ENCODE results near the gene YIPF3. TPM values are rescaled to one million over a fixed set of nuclear protein-coding genes. Genes with fewer than 3 reads are reported as not detected.

The YIPF3 gene
- total and polyA plus RNA-seq, 9 of the 15 experiments (the other 6 are each of a cell fraction or from before 2014, with no cell fraction given) = 27.5 to 75.3 (median 57.6) TPM

- TF ChIP-seq ZNF518B (CRISPR knock-in tag; IDR thresholded peaks at IDR 0.05) = no peak
- no peak for TF ChIP-seq ZNF407 (IDR thresholded peaks at IDR 0.05; ENCODE audit: low read depth)
- peak; percentile 61; the same call in 1 of the 2 replicates for TF ChIP-seq HNRNPL (IDR thresholded peaks at IDR 0.05; ENCODE audit: low read depth, low read length)
- TF ChIP-seq ZFX (CRISPR knock-in tag; IDR thresholded peaks at IDR 0.05) = no peak; the same call in 1 of the 2 replicates
- no peak for TF ChIP-seq HDAC6 (IDR thresholded peaks at IDR 0.05; ENCODE audit: low read depth, low read length)
- no peak for TF ChIP-seq ZZZ3 (IDR thresholded peaks at IDR 0.05)
- TF ChIP-seq HCFC1 (IDR thresholded peaks at IDR 0.05; ENCODE audit: low read depth, low read length) = no peak
- TF ChIP-seq ARHGAP35 (IDR thresholded peaks at IDR 0.05; ENCODE audit: partially characterized antibody) = no peak
- no peak for TF ChIP-seq SAFB2 (IDR thresholded peaks at IDR 0.05; ENCODE audit: borderline replicate concordance, low read depth, low read length, severe bottlenecking)
- no peak for TF ChIP-seq ZNF347 (CRISPR knock-in tag; IDR thresholded peaks at IDR 0.05; ENCODE audit: low read depth)
- TF ChIP-seq YY1 (IDR thresholded peaks at IDR 0.05; ENCODE audit: borderline replicate concordance in 1 of 3, control insufficient read depth in 1 of 3, extremely low read depth in 1 of 3, insufficient read depth in 3 of 3, insufficient read length in 1 of 3, insufficient replicate concordance in 2 of 3, low read depth in 1 of 3, low read length in 2 of 3) = peak in 1 of 3 experiments; percentile 69
- TF ChIP-seq CTCF (IDR thresholded peaks at IDR 0.05 in 2 of 3, conservative IDR thresholded peaks at IDR 0.05 in 1 of 3; ENCODE audit: insufficient read depth in 2 of 3, low read depth in 1 of 3, low read length in 3 of 3) = no peak
These were observed 6.5 kb downstream of the YIPF3 start, which contains the start of gene LRRC73 (continued) for GRCh38 chr6:43509984-43510826.
